NCI-H2029 (cell line): ENCODE data around the gene COA3.
"Not testable (repeated sequence)": the region's sequence is repeated elsewhere in the genome, so short reads cannot be mapped to it uniquely, and the experiment has no call there.

Experiments used
- DNase-seq: peaks from one replicate; lab custom pipeline; 2025; lab: John Stamatoyannopoulos, UW

The COA3 gene

DNA sequence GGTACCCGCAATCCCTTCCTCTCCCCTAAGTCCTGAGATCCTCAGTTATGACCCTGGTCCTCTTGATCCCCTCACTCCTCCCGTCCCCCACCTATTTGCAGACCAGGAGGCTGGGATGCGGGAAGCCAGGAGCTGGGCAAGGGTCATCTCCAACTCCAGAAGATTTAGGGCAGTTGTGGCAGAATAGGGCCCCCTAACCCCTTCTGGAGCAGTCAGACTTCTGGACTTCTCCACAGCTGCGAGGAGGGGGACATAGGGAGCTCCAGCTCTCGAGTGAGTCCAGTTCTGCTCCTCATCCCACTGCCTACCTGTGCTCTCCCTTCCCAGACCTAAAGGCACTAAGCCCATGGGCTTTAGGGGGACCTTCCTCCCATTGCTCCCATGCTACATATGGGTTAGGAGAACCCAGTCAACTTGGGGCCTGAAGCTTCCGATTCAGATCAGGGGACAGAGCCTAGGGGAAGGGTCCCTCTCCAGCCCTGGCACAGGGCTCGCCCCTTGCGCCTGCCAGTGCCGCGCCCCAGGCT, 16.8 kb downstream of the COA3 start:
- DNase-seq, result no peak

DNA sequence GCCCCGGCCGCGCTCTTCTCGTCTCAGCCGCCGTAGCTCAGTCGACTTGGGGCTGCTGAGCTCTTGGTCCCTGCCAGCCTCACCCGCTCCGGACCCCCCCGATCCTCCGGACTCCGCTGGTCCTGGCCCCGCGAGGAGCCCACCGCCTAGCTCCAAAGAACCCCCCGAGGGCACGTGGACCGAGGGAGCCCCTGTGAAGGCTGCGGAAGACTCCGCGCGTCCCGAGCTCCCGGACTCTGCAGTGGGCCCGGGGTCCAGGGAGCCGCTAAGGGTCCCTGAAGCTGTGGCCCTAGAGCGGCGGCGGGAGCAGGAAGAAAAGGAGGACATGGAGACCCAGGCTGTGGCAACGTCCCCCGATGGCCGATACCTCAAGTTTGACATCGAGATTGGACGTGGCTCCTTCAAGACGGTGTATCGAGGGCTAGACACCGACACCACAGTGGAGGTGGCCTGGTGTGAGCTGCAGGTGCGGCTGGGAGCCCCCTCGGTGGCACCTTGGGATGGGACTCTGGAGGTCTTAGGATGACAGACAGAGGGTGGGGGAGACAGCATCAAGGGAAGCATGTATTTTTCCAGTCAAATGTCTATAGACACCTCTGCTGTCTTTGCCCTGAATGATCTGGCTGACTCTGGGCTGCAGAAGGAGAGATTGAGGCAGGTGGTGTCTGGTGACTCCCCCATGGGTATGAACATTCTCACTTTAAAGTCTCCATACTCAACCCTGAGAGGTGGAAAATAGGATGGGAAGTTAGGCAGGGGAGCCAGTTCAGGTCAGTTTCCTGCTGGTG, 17.5 kb downstream of the COA3 start:
- DNase-seq, result no peak

DNA sequence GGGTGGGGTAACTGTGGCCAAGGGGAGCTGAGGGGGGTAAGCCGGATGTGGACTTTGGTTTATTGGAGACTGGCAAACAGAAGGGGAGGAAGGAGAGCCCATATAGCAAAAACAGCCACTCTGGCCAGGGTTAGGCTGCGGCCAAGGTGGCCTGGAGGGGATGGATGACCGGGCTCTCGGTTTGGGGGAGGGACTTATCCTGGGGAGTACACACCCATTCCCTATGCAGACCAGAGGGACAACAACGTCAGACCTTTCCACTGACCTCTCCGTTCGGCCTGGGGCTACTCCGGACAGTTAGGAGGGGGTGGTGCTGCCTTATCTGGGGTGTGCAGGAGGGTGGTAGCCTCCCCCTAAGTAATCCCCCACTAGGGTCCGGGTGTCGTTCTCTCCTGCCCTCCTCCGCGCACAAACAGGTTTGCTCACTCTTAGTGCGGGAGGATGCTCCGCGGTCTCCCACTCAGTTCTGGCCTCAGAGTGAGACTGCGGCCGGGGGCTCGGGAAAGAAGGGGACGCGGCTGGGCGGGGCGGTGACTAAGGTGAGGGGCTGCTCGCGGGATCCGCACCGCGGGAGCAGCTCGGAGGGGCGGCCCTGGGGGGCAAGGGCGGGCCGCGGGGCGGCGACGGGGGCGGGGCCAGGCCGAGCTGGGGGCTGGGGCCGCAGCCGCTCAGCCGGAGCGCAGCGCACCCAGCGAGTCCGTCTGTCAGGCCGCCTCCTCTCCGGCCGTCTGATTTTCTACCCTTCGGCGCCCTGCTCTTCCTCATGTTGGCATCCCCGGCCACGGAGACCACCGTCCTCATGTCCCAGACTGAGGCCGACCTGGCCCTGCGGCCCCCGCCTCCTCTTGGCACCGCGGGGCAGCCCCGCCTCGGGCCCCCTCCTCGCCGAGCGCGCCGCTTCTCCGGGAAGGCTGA, 18.3 kb downstream of the COA3 start, which contains the start of gene WNK4:
TSS of gene WNK4 (plus strand) at position 675 of the 915 bp plus-strand sequence. CDS start at position 764, 89 bp downstream.
- DNase-seq, result no peak

- no peak for DNase-seq
Measured at GRCh38 chr17:42779304-42779935, 19.1 kb downstream of the COA3 start.

GRCh38 chr17:42778570-42778969, 19.9 kb downstream of the COA3 start:
- DNase-seq, result no peak

- DNase-seq, result no peak
Measured at GRCh38 chr17:42775534-42776098, 22.9 kb downstream of the COA3 start.

- no peak for DNase-seq
Measured at GRCh38 chr17:42774066-42774745, 24.3 kb downstream of the COA3 start.

- DNase-seq, result peak; percentile 68
Measured at GRCh38 chr17:42773290-42774035, 25.0 kb downstream of the COA3 start, which contains the start of gene VPS25. Gene VPS25 (plus strand): TSS chr17:42773449. CDS start chr17:42773476, 27 bp downstream.

DNA sequence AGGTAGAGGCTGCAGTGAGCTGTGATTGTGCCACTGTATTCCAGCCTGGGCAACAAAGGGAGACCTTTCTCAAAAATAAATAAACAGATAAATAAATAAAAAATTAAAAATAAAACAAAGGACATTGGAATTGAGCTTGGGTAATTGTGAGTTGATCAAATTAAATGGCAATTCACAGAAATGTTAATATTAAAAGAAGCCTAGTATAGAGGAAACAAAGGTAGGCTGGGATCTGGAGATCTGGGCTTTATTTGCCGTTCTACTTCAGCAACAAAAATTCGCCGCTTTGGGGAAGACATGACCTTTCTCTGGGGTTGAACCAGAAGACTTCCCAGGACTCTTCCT, 25.6 kb downstream of the COA3 start:
- no peak for DNase-seq

- DNase-seq, result not testable (repeated sequence)
Measured at GRCh38 chr17:42769964-42770363, 28.5 kb downstream of the COA3 start.

GRCh38 chr17:42768006-42768405, 30.5 kb downstream of the COA3 start:
- DNase-seq, result not testable (repeated sequence)

GRCh38 chr17:42767512-42767911, 31.0 kb downstream of the COA3 start:
- no peak for DNase-seq

DNA sequence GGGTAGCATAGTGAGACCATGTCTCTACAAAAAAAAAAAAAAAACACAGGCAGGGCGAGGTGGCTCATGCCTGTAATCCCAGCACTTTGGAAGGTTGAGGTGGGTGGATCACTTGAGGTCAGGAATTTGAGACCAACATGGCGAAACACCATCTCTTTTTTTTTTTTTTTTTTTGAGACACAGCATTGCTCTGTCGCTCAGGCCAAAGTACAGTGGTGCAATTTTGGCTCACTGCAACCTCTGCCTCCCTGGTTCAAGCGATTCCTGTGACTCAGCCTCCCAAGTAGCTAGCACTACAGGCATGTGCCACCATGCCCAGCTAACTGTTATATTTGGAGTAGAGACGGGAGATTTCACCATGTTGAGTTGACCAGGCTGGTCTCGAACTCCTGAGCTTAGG, 32.4 kb downstream of the COA3 start:
- DNase-seq, result no peak

DNA sequence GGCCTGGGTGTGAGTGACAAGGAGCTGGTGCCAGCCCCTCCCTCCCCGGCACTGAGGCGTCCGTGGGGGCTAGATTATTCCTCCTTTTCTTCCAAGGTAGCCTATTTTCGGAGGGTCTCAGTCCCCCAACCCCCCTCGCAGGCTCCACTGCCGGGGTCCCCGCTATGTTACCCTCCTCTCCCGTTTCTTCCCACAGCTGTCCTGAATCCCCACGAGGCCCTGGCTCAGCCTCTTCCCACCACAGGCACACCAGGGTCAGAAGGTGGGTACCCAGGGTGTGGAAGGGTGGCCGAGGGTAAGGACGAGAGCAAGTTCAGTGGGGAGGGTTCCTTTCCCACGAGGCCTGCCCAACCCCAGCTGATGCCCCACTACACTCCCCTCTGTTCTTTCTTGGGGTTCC, 36.9 kb downstream of the COA3 start:
- DNase-seq, result no peak

GRCh38 chr17:42760652-42761581, 37.6 kb downstream of the COA3 start, which contains the start of gene RAMP2:
Gene RAMP2 (plus strand): TSS chr17:42761227. CDS start chr17:42761262, 35 bp downstream.
- no peak for DNase-seq

- no peak for DNase-seq
Measured at GRCh38 chr17:42759982-42760651, 38.4 kb downstream of the COA3 start.

DNA sequence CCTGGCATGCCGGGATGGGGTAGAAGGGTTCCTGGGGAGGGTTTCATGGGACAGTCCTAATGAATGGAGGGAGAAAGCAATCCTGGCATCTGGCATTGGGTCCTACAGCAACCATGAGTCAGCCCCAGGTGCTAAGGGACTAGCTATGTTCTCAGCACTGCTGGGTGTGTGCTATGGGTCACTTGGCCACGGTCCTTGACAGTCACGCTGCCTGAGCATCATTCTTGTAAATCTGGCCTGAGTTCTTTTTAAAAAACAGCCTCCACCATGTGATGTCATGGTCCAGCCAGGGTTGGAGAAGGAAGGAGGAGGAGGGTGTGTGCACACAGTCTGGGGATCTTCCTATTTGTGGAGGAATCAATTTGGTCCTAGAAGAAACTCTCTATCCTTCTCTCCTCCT, 43.7 kb downstream of the COA3 start:
- DNase-seq, result no peak

DNA sequence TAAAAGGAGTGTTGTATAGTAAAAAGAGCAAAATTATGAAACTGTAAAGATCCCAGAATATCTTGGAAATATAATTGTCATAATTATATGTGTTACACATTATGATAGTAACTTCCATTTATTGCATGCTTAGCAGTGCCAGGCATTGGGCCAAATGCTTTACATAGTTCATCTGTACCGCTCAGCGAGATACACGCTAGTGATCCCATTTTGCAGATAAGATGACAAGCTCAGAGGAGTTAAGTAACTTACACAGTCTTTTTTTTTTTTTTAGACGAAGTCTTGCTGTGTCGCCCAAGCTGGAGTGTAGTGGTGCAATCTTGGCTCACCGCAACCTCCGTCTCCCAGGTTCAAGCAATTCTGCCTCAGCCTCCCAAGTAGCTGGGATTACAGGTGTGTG, 46.9 kb downstream of the COA3 start:
- no peak for DNase-seq
